ENCODE measurements around the gene COX17. TPM values are rescaled to one million over a fixed set of nuclear protein-coding genes. Genes with fewer than 3 reads are reported as not detected.

The COX17 gene
- total and polyA plus RNA-seq, 12 donors = 38.3 to 555 (median 104) TPM

DNA sequence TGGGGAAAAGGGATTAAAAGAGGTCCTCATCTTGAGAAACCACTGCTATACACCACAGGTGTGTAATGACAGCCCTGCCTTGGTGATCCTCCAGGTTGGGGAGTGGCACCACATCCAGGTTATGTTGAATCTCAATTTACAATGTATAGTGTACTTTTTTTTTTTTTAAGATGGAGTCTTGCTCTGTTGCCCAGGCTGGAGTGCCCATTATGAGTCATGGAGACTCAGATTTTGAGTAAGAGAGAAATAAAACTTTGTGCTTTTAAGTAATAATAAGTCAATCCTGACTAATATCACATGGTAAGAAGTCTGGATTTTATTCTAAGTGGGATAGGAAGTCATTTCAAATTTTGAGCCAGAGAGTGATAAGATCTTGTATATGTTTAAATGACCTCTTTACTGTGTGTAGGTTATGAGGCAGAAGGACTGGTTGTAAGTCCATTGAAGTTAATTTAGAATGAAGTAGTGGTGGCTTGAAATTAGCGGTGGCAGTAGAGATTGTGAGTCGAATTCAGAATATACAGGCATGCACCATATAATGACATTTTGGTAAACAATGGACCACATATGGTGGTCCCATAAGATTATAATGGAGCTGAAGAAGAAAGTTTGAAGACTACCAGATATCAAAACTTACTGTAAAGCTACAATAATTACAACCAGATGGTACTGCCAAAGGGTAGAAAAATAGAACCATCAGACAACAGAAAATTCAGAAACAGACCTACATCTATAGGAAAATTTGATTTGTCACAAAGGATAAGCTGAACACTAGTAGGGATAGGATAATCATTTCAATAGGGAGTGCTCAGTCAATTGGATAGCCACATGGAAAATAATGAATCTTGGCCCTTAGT lies 37.5 kb downstream of the COX17 start:
- Histone ChIP-seq H3K27me3 (no peaks in the 10 kb centered on the region), H3K4me1 (replicated peaks in 1 of 2) (peaks cover 37 to 38% of the 10 kb centered on the region in 2 donors), H3K36me3 (replicated peaks in 1 of 2) (no peaks in the 10 kb centered on the region), H3K27ac (peak overlapping the region in 4 of 5 donors; percentile 76 to 97 (median 92)), H3K9me3 (replicated peaks in 1 of 3) (no peaks in the 10 kb centered on the region), H3K4me3 (no peak overlapping the region)
- 91 to 98% (median 97%) methylated on average over 2 of the region's 2 CpGs for WGBS, 4 donors
- intact Hi-C loops (cut with DNase I) = no loop called here
- no peak for DNase-seq
- no peak for TF ChIP-seq POLR2A (IDR thresholded peaks at IDR 0.05)
- TF ChIP-seq, protein P1, sequence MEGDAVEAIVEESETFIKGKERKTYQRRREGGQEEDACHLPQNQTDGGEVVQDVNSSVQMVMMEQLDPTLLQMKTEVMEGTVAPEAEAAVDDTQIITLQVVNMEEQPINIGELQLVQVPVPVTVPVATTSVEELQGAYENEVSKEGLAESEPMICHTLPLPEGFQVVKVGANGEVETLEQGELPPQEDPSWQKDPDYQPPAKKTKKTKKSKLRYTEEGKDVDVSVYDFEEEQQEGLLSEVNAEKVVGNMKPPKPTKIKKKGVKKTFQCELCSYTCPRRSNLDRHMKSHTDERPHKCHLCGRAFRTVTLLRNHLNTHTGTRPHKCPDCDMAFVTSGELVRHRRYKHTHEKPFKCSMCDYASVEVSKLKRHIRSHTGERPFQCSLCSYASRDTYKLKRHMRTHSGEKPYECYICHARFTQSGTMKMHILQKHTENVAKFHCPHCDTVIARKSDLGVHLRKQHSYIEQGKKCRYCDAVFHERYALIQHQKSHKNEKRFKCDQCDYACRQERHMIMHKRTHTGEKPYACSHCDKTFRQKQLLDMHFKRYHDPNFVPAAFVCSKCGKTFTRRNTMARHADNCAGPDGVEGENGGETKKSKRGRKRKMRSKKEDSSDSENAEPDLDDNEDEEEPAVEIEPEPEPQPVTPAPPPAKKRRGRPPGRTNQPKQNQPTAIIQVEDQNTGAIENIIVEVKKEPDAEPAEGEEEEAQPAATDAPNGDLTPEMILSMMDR (IDR thresholded peaks at IDR 0.05) = no peak

DNA sequence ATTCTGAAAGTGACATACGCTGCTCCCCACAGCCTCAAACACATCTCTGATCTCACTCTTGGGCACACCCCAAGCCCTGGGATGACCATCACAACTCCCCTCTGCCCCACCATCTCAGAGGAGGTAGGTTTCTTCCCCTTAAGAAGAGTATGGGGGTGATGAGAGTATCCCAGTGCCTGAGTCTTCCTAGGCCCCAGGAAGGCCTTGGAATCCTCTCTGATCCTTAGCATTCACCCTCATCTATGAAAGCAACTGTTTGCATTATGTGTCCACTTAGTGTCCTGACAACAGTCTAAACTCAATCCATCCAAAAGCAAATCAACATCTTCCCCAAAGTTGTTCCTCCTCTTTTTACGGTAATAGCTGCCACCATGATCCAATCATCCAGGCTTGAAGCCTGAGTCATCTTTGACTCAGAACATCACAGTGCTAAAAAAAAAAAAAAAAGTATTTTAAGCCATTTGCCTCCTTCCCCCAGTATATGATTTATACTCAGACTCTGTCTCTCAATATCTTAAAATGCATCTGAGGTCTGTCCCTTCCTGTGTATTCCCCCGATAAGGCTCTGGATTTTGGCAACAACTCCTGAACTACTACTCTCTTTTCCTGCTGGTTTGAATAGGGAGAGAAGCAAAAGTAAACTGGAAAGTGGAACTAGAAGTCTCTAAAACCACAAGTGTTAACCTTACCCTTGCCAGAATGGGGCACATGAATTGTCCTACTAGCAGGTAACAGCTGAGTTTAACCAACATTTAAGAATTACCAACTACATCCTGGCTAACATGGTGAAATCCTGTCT lies 39.3 kb downstream of the COX17 start:
- intact Hi-C loops (cut with DNase I) = no loop called here

DNA sequence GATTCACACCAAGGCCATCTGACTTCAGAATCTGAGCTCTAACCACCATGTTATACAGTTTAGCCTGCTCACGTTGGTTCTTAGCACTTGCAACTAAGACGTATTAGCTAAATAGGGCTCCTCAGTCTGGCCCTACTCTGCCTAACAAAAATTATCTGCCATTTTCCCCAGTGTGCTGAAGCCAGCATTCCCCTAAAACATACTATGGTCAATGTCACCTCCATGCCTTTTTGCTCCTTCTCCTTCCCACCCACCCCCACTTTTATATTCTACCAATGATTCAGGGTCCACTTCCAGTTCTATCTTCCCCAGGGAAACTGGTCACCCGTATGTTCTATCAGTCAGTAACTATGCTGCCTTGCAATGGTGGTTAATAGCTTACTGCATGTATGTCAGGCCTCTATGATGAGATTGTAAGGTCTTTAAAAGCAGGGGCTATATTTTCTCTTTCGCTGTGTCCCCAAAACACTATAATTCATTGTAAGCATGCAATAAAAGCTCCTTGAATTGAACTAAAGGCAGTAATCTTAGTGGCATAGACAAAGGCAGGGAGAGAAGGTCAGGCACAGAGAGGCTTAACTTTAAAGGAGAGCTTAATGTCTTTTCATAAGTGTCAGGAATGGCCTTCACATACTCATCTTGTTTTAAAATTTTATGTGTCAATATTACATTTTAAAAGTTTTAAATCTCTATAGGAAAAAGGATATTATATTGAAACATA lies 40.2 kb downstream of the COX17 start:
- TF ChIP-seq, protein P1 (IDR thresholded peaks at IDR 0.05) = no peak
- no peak for TF ChIP-seq POLR2A (IDR thresholded peaks at IDR 0.05)
- Histone ChIP-seq H3K9me3 (replicated peaks in 1 of 3) (no peaks in the 10 kb centered on the region), H3K4me3 (no peak overlapping the region), H3K4me1 (replicated peaks in 1 of 2) (peaks cover 42 to 46% of the 10 kb centered on the region in 2 donors), H3K27ac (peak overlapping the region; percentile 66 to 97 (median 92)), H3K27me3 (no peaks in the 10 kb centered on the region), H3K36me3 (replicated peaks in 1 of 2) (no peaks in the 10 kb centered on the region)
- intact Hi-C loops (cut with DNase I) = no loop called here
- 78 to 84% (median 81%) methylated on average over 4 of the region's 4 CpGs for WGBS, 4 donors
- DNase-seq = no peak

More for the DNA sequence above, 39.3 kb downstream of the COX17 start:
- peaks cover 37 to 38% of the 10 kb centered on the region in 2 donors for H3K4me1 ChIP-seq (replicated peaks in 1 of 2)
- DNase-seq = peak in 4 of 7 donors; percentile 46 to 64 (median 56)
- WGBS, 4 donors = 34 to 40% (median 37%) methylated on average over 3 of the region's 3 CpGs
- peak overlapping the region; percentile 66 to 97 (median 92) for H3K27ac ChIP-seq
- no peaks in the 10 kb centered on the region for H3K9me3 ChIP-seq (replicated peaks in 1 of 3)
- H3K36me3 ChIP-seq (replicated peaks in 1 of 2) = no peaks in the 10 kb centered on the region
- TF ChIP-seq, protein P1 (IDR thresholded peaks at IDR 0.05) = no peak
- peak in 1 of 2 donors; percentile 35 for TF ChIP-seq POLR2A (IDR thresholded peaks at IDR 0.05)
- no peaks in the 10 kb centered on the region for H3K27me3 ChIP-seq
- peak overlapping the region in 1 of 4 donors; percentile 5 for H3K4me3 ChIP-seq

All from adrenal gland (tissue), 12 donors.